Osteocyte (in vitro differentiated cells): ENCODE measurements around the gene POLR1D. TPM values are rescaled to one million over a fixed set of nuclear protein-coding genes. Genes with fewer than 3 reads are reported as not detected.
A peak's percentile ranks its signal among the peaks of the same experiment; 100 is the strongest.

ENCODE experiments used
- DNase-seq: peaks from one replicate; pipeline ENCODE4 v3.0.0; 2021; ENCODE audit warnings: mixed read lengths; ENCODE audit not compliant: unreplicated experiment; ENCODE audit errors: extremely low spot score
- H3K27ac Mint-ChIP-seq: one replicate; pipeline ENCODE4 v1.8.0; 2021; ENCODE audit warnings: mild to moderate bottlenecking, mixed read lengths; ENCODE audit not compliant: unreplicated experiment
- H3K27me3 Mint-ChIP-seq: one replicate; pipeline ENCODE4 v1.8.0; 2021; ENCODE audit warnings: mixed read lengths; ENCODE audit not compliant: unreplicated experiment
- H3K36me3 Mint-ChIP-seq: one replicate; pipeline ENCODE4 v1.8.0; 2021; ENCODE audit warnings: mixed read lengths; ENCODE audit not compliant: unreplicated experiment
- H3K4me1 Mint-ChIP-seq: one replicate; pipeline ENCODE4 v1.8.0; 2021; ENCODE audit warnings: mixed read lengths; ENCODE audit not compliant: unreplicated experiment
- H3K4me3 Mint-ChIP-seq: one replicate; pipeline ENCODE4 v1.8.0; 2021; ENCODE audit warnings: mild to moderate bottlenecking, moderate library complexity, mixed read lengths; ENCODE audit not compliant: unreplicated experiment
- H3K9me3 Mint-ChIP-seq: one replicate; pipeline ENCODE4 v1.8.0; 2021; ENCODE audit warnings: mixed read lengths; ENCODE audit not compliant: unreplicated experiment
- CTCF ChIP-seq: fragments of 200-600 bp; sonication (generic); IDR thresholded peaks from 2 replicates; pipeline ENCODE4 v1.5.0; 2021; ENCODE audit warnings: antibody characterized with exemption, mild to moderate bottlenecking, moderate library complexity
- total RNA-seq: library from RNA; stranded (reverse); gene quantifications from 2 replicates; pipeline ENCODE4 v1.2.1, GENCODE V29; 2021

POLR1D gene
- total RNA-seq, 1 donor from 2014 or later, result 96.4 TPM

DNA sequence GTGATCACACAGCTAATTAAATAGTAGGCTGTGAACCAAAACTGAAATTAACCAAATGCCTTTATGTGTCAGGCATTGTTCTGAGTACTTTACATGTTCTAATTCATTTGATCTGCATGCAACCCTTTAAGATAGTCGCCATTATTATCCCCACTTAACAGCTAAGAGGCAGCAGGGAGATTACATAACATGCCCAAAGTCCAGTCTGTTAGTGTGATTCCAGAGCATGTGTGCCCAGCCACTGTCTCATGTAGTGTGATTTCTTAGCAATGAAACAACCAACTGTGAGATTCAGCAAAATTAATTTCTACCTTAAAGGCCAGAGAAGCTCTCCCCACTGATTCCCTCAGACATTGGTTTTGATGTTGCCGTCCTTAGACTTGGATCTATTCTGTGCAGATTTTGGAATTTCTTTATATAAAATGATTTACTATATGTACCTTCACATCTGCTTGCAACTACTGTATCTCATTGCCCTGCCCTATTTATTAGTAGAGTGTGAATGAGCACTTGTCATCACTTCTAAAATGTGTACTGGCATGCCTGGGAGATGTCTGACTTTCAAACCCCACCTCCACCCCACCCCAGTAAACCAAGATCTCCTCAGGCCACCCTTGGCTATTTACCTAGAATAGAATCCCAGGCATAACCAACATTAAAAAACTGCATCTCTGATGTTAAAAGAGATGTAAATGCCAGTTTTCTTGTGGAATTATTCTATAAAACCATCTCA, 41.2 kb downstream of the POLR1D start:
- DNase-seq, result no peak
- peaks cover 14% of the 10 kb centered on the region for H3K36me3 Mint-ChIP-seq
- H3K9me3 Mint-ChIP-seq, result no peaks in the 10 kb centered on the region
- H3K4me1 Mint-ChIP-seq, result peaks cover 10% of the 10 kb centered on the region
- TF ChIP-seq CTCF, result no peak
- H3K27me3 Mint-ChIP-seq, result no peaks in the 10 kb centered on the region
- no peak overlapping the region for H3K27ac Mint-ChIP-seq
- no peak overlapping the region for H3K4me3 Mint-ChIP-seq

- Mint-ChIP-seq H3K4me1 (peaks cover under 1% of the 10 kb centered on the region), H3K9me3 (no peaks in the 10 kb centered on the region), H3K27ac (no peak overlapping the region), H3K36me3 (peaks cover 14% of the 10 kb centered on the region), H3K27me3 (no peaks in the 10 kb centered on the region), H3K4me3 (no peak overlapping the region)
- TF ChIP-seq CTCF, result no peak
- DNase-seq, result no peak
Observed at GRCh38 chr13:27663947-27664346, 42.3 kb downstream of the POLR1D start.

DNA sequence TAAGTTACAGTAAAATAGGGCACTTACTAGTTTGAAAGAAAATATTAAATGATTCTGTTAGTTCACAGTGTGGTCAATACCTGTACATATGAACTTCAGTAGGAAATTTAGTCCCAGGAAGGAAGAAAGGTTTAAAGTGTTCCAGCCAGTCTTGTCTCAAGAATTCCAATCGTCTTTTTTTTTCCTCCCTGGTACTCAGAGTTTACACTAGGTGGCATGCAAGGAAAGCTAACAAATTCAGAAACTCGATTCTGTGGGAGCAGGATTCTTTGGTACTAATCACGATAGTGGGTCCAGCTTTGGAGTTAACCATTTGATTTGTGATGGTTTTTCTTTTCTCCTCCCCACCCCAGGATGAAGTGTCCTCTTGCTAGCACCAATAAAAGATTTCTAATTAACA, 43.6 kb downstream of the POLR1D start:
- peak; percentile 22 for TF ChIP-seq CTCF
- Mint-ChIP-seq H3K27ac (no peak overlapping the region), H3K4me3 (no peak overlapping the region), H3K36me3 (peaks cover 12% of the 10 kb centered on the region), H3K4me1 (no peaks in the 10 kb centered on the region), H3K27me3 (no peaks in the 10 kb centered on the region), H3K9me3 (no peaks in the 10 kb centered on the region)
- no peak for DNase-seq

GRCh38 chr13:27665761-27666160, 44.1 kb downstream of the POLR1D start:
- H3K27ac Mint-ChIP-seq, result no peak overlapping the region

GRCh38 chr13:27666951-27667350, 45.3 kb downstream of the POLR1D start:
- H3K4me3 Mint-ChIP-seq, result no peak overlapping the region
- peaks cover 12% of the 10 kb centered on the region for H3K36me3 Mint-ChIP-seq
- H3K27me3 Mint-ChIP-seq, result no peaks in the 10 kb centered on the region
- TF ChIP-seq CTCF, result no peak
- no peaks in the 10 kb centered on the region for H3K4me1 Mint-ChIP-seq
- no peak for DNase-seq
- no peaks in the 10 kb centered on the region for H3K9me3 Mint-ChIP-seq
- H3K27ac Mint-ChIP-seq, result no peak overlapping the region

More at GRCh38 chr13:27665761-27666160, 44.1 kb downstream of the POLR1D start:
- H3K9me3 Mint-ChIP-seq, result no peaks in the 10 kb centered on the region
- no peak for TF ChIP-seq CTCF
- no peak overlapping the region for H3K4me3 Mint-ChIP-seq
- no peak for DNase-seq
- peaks cover 12% of the 10 kb centered on the region for H3K36me3 Mint-ChIP-seq
- H3K4me1 Mint-ChIP-seq, result no peaks in the 10 kb centered on the region
- no peaks in the 10 kb centered on the region for H3K27me3 Mint-ChIP-seq
